ENCODE results near the gene MED26.

DNA sequence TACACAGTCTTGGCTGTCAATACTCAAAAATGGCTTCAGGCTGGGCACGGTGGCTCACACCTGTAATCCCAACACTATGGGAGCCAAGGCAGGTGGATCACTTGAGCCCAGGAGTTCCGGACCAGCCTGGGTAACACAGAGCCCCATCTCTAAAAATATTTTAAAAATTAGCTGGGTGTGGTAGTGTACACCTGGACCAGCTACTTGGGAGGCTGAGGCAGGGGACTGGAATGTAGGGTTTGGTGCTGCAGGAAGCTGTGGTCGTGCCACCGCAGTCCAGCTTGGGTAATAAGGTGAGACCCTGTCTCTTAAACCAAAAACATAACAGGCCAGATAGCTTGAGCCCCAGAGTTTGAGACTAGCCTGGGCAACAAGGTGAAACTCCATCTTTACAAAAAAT, 79.0 kb downstream of the MED26 start:
- TF ChIP-seq EZH2 (IDR thresholded peaks at IDR 0.05; ENCODE audit: borderline replicate concordance, low read depth, low read length, poor library complexity, severe bottlenecking), result no peak
- TF ChIP-seq, protein P1, sequence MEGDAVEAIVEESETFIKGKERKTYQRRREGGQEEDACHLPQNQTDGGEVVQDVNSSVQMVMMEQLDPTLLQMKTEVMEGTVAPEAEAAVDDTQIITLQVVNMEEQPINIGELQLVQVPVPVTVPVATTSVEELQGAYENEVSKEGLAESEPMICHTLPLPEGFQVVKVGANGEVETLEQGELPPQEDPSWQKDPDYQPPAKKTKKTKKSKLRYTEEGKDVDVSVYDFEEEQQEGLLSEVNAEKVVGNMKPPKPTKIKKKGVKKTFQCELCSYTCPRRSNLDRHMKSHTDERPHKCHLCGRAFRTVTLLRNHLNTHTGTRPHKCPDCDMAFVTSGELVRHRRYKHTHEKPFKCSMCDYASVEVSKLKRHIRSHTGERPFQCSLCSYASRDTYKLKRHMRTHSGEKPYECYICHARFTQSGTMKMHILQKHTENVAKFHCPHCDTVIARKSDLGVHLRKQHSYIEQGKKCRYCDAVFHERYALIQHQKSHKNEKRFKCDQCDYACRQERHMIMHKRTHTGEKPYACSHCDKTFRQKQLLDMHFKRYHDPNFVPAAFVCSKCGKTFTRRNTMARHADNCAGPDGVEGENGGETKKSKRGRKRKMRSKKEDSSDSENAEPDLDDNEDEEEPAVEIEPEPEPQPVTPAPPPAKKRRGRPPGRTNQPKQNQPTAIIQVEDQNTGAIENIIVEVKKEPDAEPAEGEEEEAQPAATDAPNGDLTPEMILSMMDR (conservative IDR thresholded peaks at IDR 0.05; ENCODE audit: low read depth, low read length), result no peak

Measured in A673 (cell line).